K562 (cell line): ENCODE results near the gene POLR3GL. TPM values are rescaled to one million over a fixed set of nuclear protein-coding genes. Genes with fewer than 3 reads are reported as not detected.

ENCODE experiments used
- CBX8 ChIP-seq: fragments of 200-600 bp; sonication (generic); IDR thresholded peaks from 2 replicates; pipeline ENCODE4 v1.6.1; 2012; ENCODE audit warnings: borderline replicate concordance, mixed run types, low read depth, mild to moderate bottlenecking, moderate library complexity, mixed read lengths, low read length, control low read depth, inconsistent platforms; ENCODE audit not compliant: poor library complexity, severe bottlenecking; ENCODE audit errors: extremely low read depth
- CCAR2 ChIP-seq: fragments of 200-400 bp; formaldehyde crosslinking; IDR thresholded peaks from 2 replicates; pipeline ENCODE4 v1.6.1; 2017; ENCODE audit warnings: mild to moderate bottlenecking, low read depth, low read length
- EWSR1 ChIP-seq: fragments of 450-650 bp; IDR thresholded peaks from 2 replicates; pipeline ENCODE4 v1.6.1; 2018; ENCODE audit warnings: borderline replicate concordance, mild to moderate bottlenecking, low read depth, moderate library complexity; ENCODE audit not compliant: partially characterized antibody
- GATAD2B ChIP-seq: fragments of 450-650 bp; IDR thresholded peaks from 2 replicates; pipeline ENCODE4 v1.6.1; 2017; ENCODE audit warnings: mild to moderate bottlenecking, borderline replicate concordance
- HDAC1 ChIP-seq, 2 experiments: fragments of 450-650 bp; IDR thresholded peaks; 2 replicates each; pipeline ENCODE4 v1.6.1; 2016 to 2017; ENCODE audit warnings: inconsistent platforms in 1 of 2, mild to moderate bottlenecking in 1 of 2, moderate library complexity in 1 of 2
- HMBOX1 ChIP-seq: sonication (generic); IDR thresholded peaks from 2 replicates; pipeline ENCODE4 v1.6.1; 2016
- IFI16 ChIP-seq: fragments of 250-450 bp; sonication (Bioruptor Pico); IDR thresholded peaks from 2 replicates; pipeline ENCODE4 v2.1.2; 2022; ENCODE audit warnings: mild to moderate bottlenecking, inconsistent platforms
- LCOR ChIP-seq: sonication (generic); formaldehyde crosslinking; IDR thresholded peaks from 2 replicates; pipeline ENCODE4 v1.8.0; 2022; ENCODE audit warnings: mild to moderate bottlenecking, missing genetic modification reagents
- NCOA1 ChIP-seq: fragments of 450-650 bp; IDR thresholded peaks from 2 replicates; pipeline ENCODE4 v1.6.1; 2016; ENCODE audit warnings: low read depth
- NR4A1 ChIP-seq, 2 experiments: fragments of 250-450 bp in 1 of 2; fragments of 450-650 bp in 1 of 2; sonication (Bioruptor Pico) in 1 of 2; IDR thresholded peaks; 2 replicates each; pipeline versions ENCODE4 v1.4.0 to v1.6.1; 2016 to 2020; ENCODE audit warnings: mild to moderate bottlenecking in 2 of 2, missing compliant biosample characterization in 1 of 2, missing genetic modification characterization in 1 of 2, moderate library complexity in 1 of 2
- POLR2A ChIP-seq: fragments of 450-650 bp; conservative IDR thresholded peaks from 2 replicates; pipeline ENCODE4 v1.6.1; 2016
- PREB ChIP-seq: sonication (generic); formaldehyde crosslinking; IDR thresholded peaks from 2 replicates; pipeline ENCODE4 v1.8.1; 2023; ENCODE audit warnings: mild to moderate bottlenecking, missing genetic modification reagents
- RBM22 ChIP-seq: fragments of 200-400 bp; formaldehyde crosslinking; IDR thresholded peaks from 2 replicates; pipeline ENCODE4 v1.6.1; 2018; ENCODE audit warnings: low read length, low read depth; ENCODE audit not compliant: poor library complexity, severe bottlenecking
- SOX6 ChIP-seq: fragments of 450-650 bp; IDR thresholded peaks from 2 replicates; pipeline ENCODE4 v1.6.1; 2014; ENCODE audit warnings: mild to moderate bottlenecking
- TSHZ1 ChIP-seq: fragments of 250-450 bp; sonication (Bioruptor Pico); IDR thresholded peaks from 2 replicates; pipeline ENCODE4 v1.4.0; 2020; ENCODE audit warnings: mild to moderate bottlenecking, moderate library complexity
- ZBTB17 ChIP-seq: fragments of 450-650 bp; formaldehyde crosslinking; IDR thresholded peaks from 2 replicates; pipeline ENCODE4 v1.4.0; 2020; ENCODE audit warnings: mild to moderate bottlenecking
- ZNF134 ChIP-seq: fragments of 250-450 bp; sonication (Bioruptor Pico); conservative IDR thresholded peaks from 2 replicates; pipeline ENCODE4 v1.4.0; 2020
- ZNF277 ChIP-seq: fragments of 250-450 bp; sonication (Bioruptor Pico); IDR thresholded peaks from 2 replicates; pipeline ENCODE4 v1.8.0; 2022; ENCODE audit warnings: inconsistent platforms, mild to moderate bottlenecking, moderate library complexity, borderline replicate concordance
- ZNF282 ChIP-seq: sonication (generic); formaldehyde crosslinking; IDR thresholded peaks from 2 replicates; pipeline ENCODE4 v1.8.1; 2023; ENCODE audit warnings: missing genetic modification reagents
- ZNF75A ChIP-seq: fragments of 450-650 bp; formaldehyde crosslinking; IDR thresholded peaks from 2 replicates; pipeline ENCODE4 v1.4.0; 2020; ENCODE audit warnings: mild to moderate bottlenecking
- polyA plus RNA-seq, 8 experiments: library from polyadenylated mRNA; depleted of rRNA in 4 of 8; stranded (reverse) in 5 of 8; unstranded in 3 of 8; fragments of >200 nt; fragmentation: Nextera tagmentation in 2 of 8; fragmentation: Illumina TruSeq in 1 of 8; extraction: Ambion mirVana in 2 of 8; extraction: Trizol in 1 of 8; gene quantifications; 2 replicates each; pipeline versions ENCODE4 v1.2.1 to v1.2.3, GENCODE V29; 2011 to 2014; ENCODE audit warnings: inconsistent platforms in 1 of 8, missing spikeins in 1 of 8
- total RNA-seq, 7 experiments: library from RNA; depleted of rRNA in 6 of 7; stranded (reverse); fragments of >200 nt in 6 of 7; fragmentation: Illumina TruSeq in 2 of 7; extraction: Trizol in 2 of 7; gene quantifications; 2 replicates each; pipeline versions ENCODE4 v1.2.1 to v1.2.3, GENCODE V29; 2011 to 2021; ENCODE audit warnings: low replicate concordance in 1 of 7

The POLR3GL gene
- total and polyA plus RNA-seq, 9 of the 15 experiments (the other 6 are each of a cell fraction or from before 2014, with no cell fraction given): 14.6 to 48.4 (median 38.2) TPM

GRCh38 chr1:145985502-145986439 lies 21.3 kb downstream of the POLR3GL start (continued):
- TF ChIP-seq TSHZ1 (CRISPR knock-in tag) (no peak), ZNF277 (no peak), ZNF75A (no peak), CCAR2 (no peak), PREB (CRISPR knock-in tag) (no peak), HMBOX1 (no peak), ZBTB17 (CRISPR knock-in tag) (peak; percentile 66; the same call in 1 of the 2 replicates), ZNF134 (CRISPR knock-in tag) (no peak), NR4A1 (CRISPR knock-in tag; IDR thresholded peaks at IDR 0.05) (no peak), NR4A1 (tag; IDR thresholded peaks at IDR 0.05) (no peak), EWSR1 (no peak), NCOA1 (no peak; the same call in 1 of the 2 replicates), ZNF282 (no peak), LCOR (CRISPR knock-in tag) (peak; percentile 54), SOX6 (no peak; the same call in 1 of the 2 replicates), RBM22 (no peak), POLR2A (0 out of 2 replicates have a peak, but pooled peaks have one; percentile 23), IFI16 (CRISPR knock-in tag) (no peak), HDAC1 (IDR thresholded peaks at IDR 0.05) (peak in 1 of 2 experiments; percentile 47; a peak in 2 of 4 replicates), CBX8 (no peak), GATAD2B (no peak)
